Hepatocyte (in vitro differentiated cells): ENCODE measurements around the gene TRAPPC11. TPM values are rescaled to one million over a fixed set of nuclear protein-coding genes. Genes with fewer than 3 reads are reported as not detected.

Source experiments
- DNase-seq: peaks from one replicate; pipeline ENCODE4 v3.0.0-alpha.2; 2016; ENCODE audit warnings: low spot score
- H2AFZ ChIP-seq: fragments of 200-600 bp; sonication (generic); 2 replicates; pipeline ENCODE4 v1.6.0; 2016; ENCODE audit warnings: antibody characterized with exemption, mild to moderate bottlenecking
- H3K27ac ChIP-seq: fragments of 200-600 bp; sonication (generic); 2 replicates; pipeline ENCODE4 v1.5.1; 2016; ENCODE audit warnings: mild to moderate bottlenecking
- H3K27me3 ChIP-seq: fragments of 200-600 bp; sonication (generic); 2 replicates; pipeline ENCODE4 v1.6.1; 2016
- H3K36me3 ChIP-seq: fragments of 200-600 bp; sonication (generic); replicated peaks from 2 replicates; pipeline ENCODE4 v1.5.1; 2016; ENCODE audit warnings: low read depth; ENCODE audit not compliant: insufficient read depth
- H3K4me1 ChIP-seq: fragments of 200-600 bp; sonication (generic); 2 replicates; pipeline ENCODE4 v1.5.1; 2016; ENCODE audit warnings: mild to moderate bottlenecking, moderate library complexity; ENCODE audit not compliant: insufficient read depth
- H3K4me2 ChIP-seq: fragments of 200-600 bp; sonication (generic); 2 replicates; pipeline ENCODE4 v1.6.0; 2016
- H3K4me3 ChIP-seq: fragments of 200-600 bp; sonication (generic); 2 replicates; pipeline ENCODE4 v1.5.1; 2016; ENCODE audit warnings: mild to moderate bottlenecking
- H3K79me2 ChIP-seq: fragments of 200-600 bp; sonication (generic); 2 replicates; pipeline ENCODE4 v1.6.0; 2017; ENCODE audit warnings: mild to moderate bottlenecking
- H3K9me2 ChIP-seq: fragments of 200-600 bp; sonication (generic); replicated peaks from 2 replicates; pipeline ENCODE4 v1.6.0; 2017; ENCODE audit warnings: mild to moderate bottlenecking; ENCODE audit not compliant: insufficient read depth
- H3K9me3 ChIP-seq: fragments of 200-600 bp; sonication (generic); 2 replicates; pipeline ENCODE4 v1.5.1; 2016; ENCODE audit warnings: low read depth, mild to moderate bottlenecking
- H4K20me1 ChIP-seq: fragments of 200-600 bp; sonication (generic); 2 replicates; pipeline ENCODE4 v1.6.0; 2016; ENCODE audit warnings: mild to moderate bottlenecking; ENCODE audit not compliant: insufficient read depth, poor library complexity, severe bottlenecking
- CTCF ChIP-seq: fragments of 200-600 bp; sonication (generic); IDR thresholded peaks from 2 replicates; pipeline ENCODE4 v1.5.1; 2016; ENCODE audit warnings: antibody characterized with exemption, mild to moderate bottlenecking; ENCODE audit not compliant: poor library complexity
- EZH2 ChIP-seq: fragments of 200-600 bp; sonication (generic); IDR thresholded peaks from 2 replicates; pipeline ENCODE4 v1.6.1; 2016; ENCODE audit warnings: antibody characterized with exemption, mild to moderate bottlenecking, borderline replicate concordance
- EZH2phosphoT487 ChIP-seq: fragments of 200-600 bp; sonication (generic); IDR thresholded peaks from one replicate; pipeline ENCODE4 v1.6.1; 2018; ENCODE audit warnings: antibody characterized with exemption, mild to moderate bottlenecking, low read depth, moderate library complexity; ENCODE audit not compliant: unreplicated experiment, severe bottlenecking
- WGBS: methylation state at CpG from one replicate; pipeline ENCODE4 v1.1.6; 2016; ENCODE audit warnings: low lambda C conversion rate; ENCODE audit errors: missing lambda C conversion rate; 5-methylcytosine and 5-hydroxymethylcytosine counted together
- polyA plus RNA-seq: library from polyadenylated mRNA; unstranded; fragments of >200 nt; fragmentation: Nextera tagmentation; extraction: Ambion mirVana; gene quantifications from 2 replicates; pipeline ENCODE4 v1.2.1, GENCODE V29; 2016
- small RNA-seq: library from RNA; depleted of rRNA; stranded (forward); fragments of <200 nt; gene quantifications from one replicate; pipeline ENCODE3, GENCODE V24; 2014
- total RNA-seq: library from RNA; depleted of rRNA; stranded (reverse); fragments of >200 nt; gene quantifications from 2 replicates; pipeline ENCODE4 v1.2.3, GENCODE V29; 2014

Gene TRAPPC11
- total and polyA plus RNA-seq, 2 experiments from 2014 or later, result 13.8 to 29.0 TPM

GRCh38 chr4:183760326-183760725 lies 101.2 kb downstream of the TRAPPC11 start:
- DNase-seq, result peak; percentile 36
- Histone ChIP-seq H4K20me1 (no peaks in the 10 kb centered on the region), H3K4me3 (no peak overlapping the region), H2AFZ (no peak overlapping the region), H3K27me3 (no peaks in the 10 kb centered on the region), H3K27ac (no peak overlapping the region), H3K4me2 (peak overlapping the region; percentile 1), H3K79me2 (no peaks in the 10 kb centered on the region), H3K9me2 (no peaks in the 10 kb centered on the region), H3K4me1 (no peaks in the 10 kb centered on the region), H3K36me3 (no peaks in the 10 kb centered on the region), H3K9me3 (no peaks in the 10 kb centered on the region)
- TF ChIP-seq EZH2phosphoT487, result no peak
- no peak for TF ChIP-seq EZH2
- no peak for TF ChIP-seq CTCF
- 53% methylated on average over 1 of the region's 1 CpG for WGBS

Small RNA genes lying within 50 kb of the gene (small RNA-seq; reads per million reads assigned to genes)
- gene RNU6-1053P (not detected), gene RNU6-335P (not detected), gene RNU6-479P (not detected)

Other genes with a start within 250 kb of the TRAPPC11 start
- 43.6 and 43.7 TPM in 2 replicates for gene CDKN2AIP, start 214.7 kb upstream of the TRAPPC11 start, total RNA-seq
- 18.9 and 26.7 TPM in 2 replicates for gene CDKN2AIP, start 214.7 kb upstream of the TRAPPC11 start, polyA plus RNA-seq
- 25.2 and 25.8 TPM in 2 replicates for gene ING2, start 154.2 kb upstream of the TRAPPC11 start, total RNA-seq
- 33.4 and 39.5 TPM in 2 replicates for gene ING2, start 154.2 kb upstream of the TRAPPC11 start, polyA plus RNA-seq
- 30.3 TPM in 2 replicates for gene RWDD4, start 108 bp upstream of the TRAPPC11 start, total RNA-seq
- gene RWDD4, start 108 bp upstream of the TRAPPC11 start, polyA plus RNA-seq, result 20.6 and 24.9 TPM in 2 replicates
- 7.5 and 7.9 TPM in 2 replicates for gene STOX2, start 246.0 kb downstream of the TRAPPC11 start, total RNA-seq
- gene STOX2, start 246.0 kb downstream of the TRAPPC11 start, polyA plus RNA-seq, result 6.3 and 9.2 TPM in 2 replicates